ENCODE measurements around the gene MRPL11. TPM values are rescaled to one million over a fixed set of nuclear protein-coding genes. Genes with fewer than 3 reads are reported as not detected.

The MRPL11 gene
- total and polyA plus RNA-seq, 4 donors = 27.6 to 54.5 (median 36.8) TPM

GRCh38 chr11:66462911-66463310, 24.3 kb upstream of the MRPL11 start:
- DNase-seq (no peak), ATAC-seq (ENCODE audit: low FRiP score) (no peak)
- 96% methylated on average over 3 of the region's 3 CpGs for WGBS, 2 donors
- H3K4me3 ChIP-seq (ENCODE audit: low read length in 2 of 2) = no peak overlapping the region
- intact Hi-C loops (cut with DNase I) = no loop called here
- no peaks in the 10 kb centered on the region for H3K4me1 ChIP-seq (ENCODE audit: control insufficient read depth in 1 of 2, insufficient read depth in 2 of 2, low read length in 2 of 2)
- no peak overlapping the region for H3K27ac ChIP-seq (ENCODE audit: low read depth in 1 of 2, low read length in 2 of 2)
- H3K9me3 ChIP-seq (ENCODE audit: control insufficient read depth, low read length) = no peaks in the 10 kb centered on the region
- H3K36me3 ChIP-seq (ENCODE audit: control insufficient read depth in 1 of 2, insufficient read depth in 2 of 2, low read length in 1 of 2) = no peaks in the 10 kb centered on the region
- H3K27me3 ChIP-seq (ENCODE audit: control insufficient read depth in 1 of 2, insufficient read depth in 2 of 2, low read length in 1 of 2) = no peaks in the 10 kb centered on the region

GRCh38 chr11:66462010-66462409, 23.4 kb upstream of the MRPL11 start:
- Histone ChIP-seq H3K9me3 (ENCODE audit: control insufficient read depth, low read length) (no peaks in the 10 kb centered on the region), H3K27me3 (ENCODE audit: control insufficient read depth in 1 of 2, insufficient read depth in 2 of 2, low read length in 1 of 2) (no peaks in the 10 kb centered on the region), H3K27ac (ENCODE audit: low read depth in 1 of 2, low read length in 2 of 2) (no peak overlapping the region), H3K4me3 (ENCODE audit: low read length in 2 of 2) (no peak overlapping the region), H3K4me1 (ENCODE audit: control insufficient read depth in 1 of 2, insufficient read depth in 2 of 2, low read length in 2 of 2) (no peaks in the 10 kb centered on the region), H3K36me3 (ENCODE audit: control insufficient read depth in 1 of 2, insufficient read depth in 2 of 2, low read length in 1 of 2) (no peaks in the 10 kb centered on the region)
- no peak for DNase-seq
- intact Hi-C loops (cut with DNase I) = no loop called here
- ATAC-seq (ENCODE audit: low FRiP score) = no peak

GRCh38 chr11:66459138-66459778, 20.6 kb upstream of the MRPL11 start:
- Histone ChIP-seq H3K36me3 (ENCODE audit: control insufficient read depth in 1 of 2, insufficient read depth in 2 of 2, low read length in 1 of 2) (no peaks in the 10 kb centered on the region), H3K27ac (ENCODE audit: low read depth in 1 of 2, low read length in 2 of 2) (no peak overlapping the region), H3K4me1 (ENCODE audit: control insufficient read depth in 1 of 2, insufficient read depth in 2 of 2, low read length in 2 of 2) (no peaks in the 10 kb centered on the region), H3K9me3 (ENCODE audit: control insufficient read depth, low read length) (no peaks in the 10 kb centered on the region), H3K27me3 (ENCODE audit: control insufficient read depth in 1 of 2, insufficient read depth in 2 of 2, low read length in 1 of 2) (no peaks in the 10 kb centered on the region), H3K4me3 (ENCODE audit: low read length in 2 of 2) (no peak overlapping the region)
- no peak for ATAC-seq (ENCODE audit: low FRiP score)
- 52 to 69% methylated on average over 5 of the region's 5 CpGs for WGBS, 2 donors
- intact Hi-C loops (cut with DNase I) = no loop called here
- DNase-seq = no peak

- no peaks in the 10 kb centered on the region for H3K27me3 ChIP-seq (ENCODE audit: control insufficient read depth in 1 of 2, insufficient read depth in 2 of 2, low read length in 1 of 2)
- no peaks in the 10 kb centered on the region for H3K9me3 ChIP-seq (ENCODE audit: control insufficient read depth, low read length)
- no peak for DNase-seq
- H3K4me3 ChIP-seq (ENCODE audit: low read length in 2 of 2) = no peak overlapping the region
- ATAC-seq (ENCODE audit: low FRiP score) = no peak
- no peaks in the 10 kb centered on the region for H3K36me3 ChIP-seq (ENCODE audit: control insufficient read depth in 1 of 2, insufficient read depth in 2 of 2, low read length in 1 of 2)
- H3K27ac ChIP-seq (ENCODE audit: low read depth in 1 of 2, low read length in 2 of 2) = no peak overlapping the region
- intact Hi-C loops (cut with DNase I) = no loop called here
- WGBS, 2 donors = 85 to 93% methylated on average over 6 of the region's 6 CpGs
- H3K4me1 ChIP-seq (ENCODE audit: control insufficient read depth in 1 of 2, insufficient read depth in 2 of 2, low read length in 2 of 2) = no peaks in the 10 kb centered on the region
These were observed 19.2 kb upstream of the MRPL11 start for GRCh38 chr11:66457826-66458225.

GRCh38 chr11:66454828-66455227, 16.2 kb upstream of the MRPL11 start:
- no peak overlapping the region for H3K4me3 ChIP-seq (ENCODE audit: low read length in 2 of 2)
- ATAC-seq (ENCODE audit: low FRiP score) = no peak
- intact Hi-C loops (cut with DNase I) = no loop called here
- H3K4me1 ChIP-seq (ENCODE audit: control insufficient read depth in 1 of 2, insufficient read depth in 2 of 2, low read length in 2 of 2) = no peaks in the 10 kb centered on the region
- no peaks in the 10 kb centered on the region for H3K9me3 ChIP-seq (ENCODE audit: control insufficient read depth, low read length)
- no peaks in the 10 kb centered on the region for H3K27me3 ChIP-seq (ENCODE audit: control insufficient read depth in 1 of 2, insufficient read depth in 2 of 2, low read length in 1 of 2)
- H3K36me3 ChIP-seq (ENCODE audit: control insufficient read depth in 1 of 2, insufficient read depth in 2 of 2, low read length in 1 of 2) = no peaks in the 10 kb centered on the region
- no peak overlapping the region for H3K27ac ChIP-seq (ENCODE audit: low read depth in 1 of 2, low read length in 2 of 2)
- DNase-seq = no peak
- 33 to 61% methylated on average over 3 of the region's 3 CpGs for WGBS, 2 donors

GRCh38 chr11:66454247-66454646, 15.6 kb upstream of the MRPL11 start:
- DNase-seq (no peak), ATAC-seq (ENCODE audit: low FRiP score) (no peak)
- Histone ChIP-seq H3K9me3 (ENCODE audit: control insufficient read depth, low read length) (no peaks in the 10 kb centered on the region), H3K4me1 (ENCODE audit: control insufficient read depth in 1 of 2, insufficient read depth in 2 of 2, low read length in 2 of 2) (no peaks in the 10 kb centered on the region), H3K27ac (ENCODE audit: low read depth in 1 of 2, low read length in 2 of 2) (no peak overlapping the region), H3K36me3 (ENCODE audit: control insufficient read depth in 1 of 2, insufficient read depth in 2 of 2, low read length in 1 of 2) (no peaks in the 10 kb centered on the region), H3K27me3 (ENCODE audit: control insufficient read depth in 1 of 2, insufficient read depth in 2 of 2, low read length in 1 of 2) (no peaks in the 10 kb centered on the region), H3K4me3 (ENCODE audit: low read length in 2 of 2) (no peak overlapping the region)
- 40 to 48% methylated on average over 6 of the region's 6 CpGs for WGBS, 2 donors
- intact Hi-C loops (cut with DNase I) = no loop called here

GRCh38 chr11:66451663-66452062, 13.0 kb upstream of the MRPL11 start:
- H3K27me3 ChIP-seq (ENCODE audit: control insufficient read depth in 1 of 2, insufficient read depth in 2 of 2, low read length in 1 of 2) = no peaks in the 10 kb centered on the region
- H3K36me3 ChIP-seq (ENCODE audit: control insufficient read depth in 1 of 2, insufficient read depth in 2 of 2, low read length in 1 of 2) = no peaks in the 10 kb centered on the region
- H3K4me3 ChIP-seq (ENCODE audit: low read length in 2 of 2) = no peak overlapping the region
- ATAC-seq (ENCODE audit: low FRiP score) (no peak), DNase-seq (no peak)
- intact Hi-C loops (cut with DNase I) = no loop called here
- H3K4me1 ChIP-seq (ENCODE audit: control insufficient read depth in 1 of 2, insufficient read depth in 2 of 2, low read length in 2 of 2) = no peaks in the 10 kb centered on the region
- H3K27ac ChIP-seq (ENCODE audit: low read depth in 1 of 2, low read length in 2 of 2) = no peak overlapping the region
- no peaks in the 10 kb centered on the region for H3K9me3 ChIP-seq (ENCODE audit: control insufficient read depth, low read length)
- 75 to 79% methylated on average over 4 of the region's 4 CpGs for WGBS, 2 donors

- 67 to 72% methylated on average over 4 of the region's 4 CpGs for WGBS, 2 donors
- no peaks in the 10 kb centered on the region for H3K36me3 ChIP-seq (ENCODE audit: control insufficient read depth in 1 of 2, insufficient read depth in 2 of 2, low read length in 1 of 2)
- ATAC-seq (ENCODE audit: low FRiP score) = no peak
These were observed 11.9 kb upstream of the MRPL11 start for GRCh38 chr11:66450560-66450959.

GRCh38 chr11:66448523-66448922, 9.9 kb upstream of the MRPL11 start:
- Histone ChIP-seq H3K27ac (ENCODE audit: low read depth in 1 of 2, low read length in 2 of 2) (no peak overlapping the region), H3K36me3 (ENCODE audit: control insufficient read depth in 1 of 2, insufficient read depth in 2 of 2, low read length in 1 of 2) (no peaks in the 10 kb centered on the region), H3K9me3 (ENCODE audit: control insufficient read depth, low read length) (no peaks in the 10 kb centered on the region), H3K4me1 (ENCODE audit: control insufficient read depth in 1 of 2, insufficient read depth in 2 of 2, low read length in 2 of 2) (no peaks in the 10 kb centered on the region), H3K4me3 (ENCODE audit: low read length in 2 of 2) (no peak overlapping the region), H3K27me3 (ENCODE audit: control insufficient read depth in 1 of 2, insufficient read depth in 2 of 2, low read length in 1 of 2) (no peaks in the 10 kb centered on the region)
- intact Hi-C loops (cut with DNase I) = no loop called here
- DNase-seq (no peak), ATAC-seq (ENCODE audit: low FRiP score) (no peak)
- 72 to 79% methylated on average over 4 of the region's 4 CpGs for WGBS, 2 donors

More at GRCh38 chr11:66450560-66450959, 11.9 kb upstream of the MRPL11 start:
- H3K27me3 ChIP-seq (ENCODE audit: control insufficient read depth in 1 of 2, insufficient read depth in 2 of 2, low read length in 1 of 2) = no peaks in the 10 kb centered on the region
- H3K27ac ChIP-seq (ENCODE audit: low read depth in 1 of 2, low read length in 2 of 2) = no peak overlapping the region
- no peak overlapping the region for H3K4me3 ChIP-seq (ENCODE audit: low read length in 2 of 2)
- H3K4me1 ChIP-seq (ENCODE audit: control insufficient read depth in 1 of 2, insufficient read depth in 2 of 2, low read length in 2 of 2) = no peaks in the 10 kb centered on the region
- no peak for DNase-seq
- intact Hi-C loops (cut with DNase I) = no loop called here
- H3K9me3 ChIP-seq (ENCODE audit: control insufficient read depth, low read length) = no peaks in the 10 kb centered on the region
